ENCODE data around the gene TUBGCP2.

The TUBGCP2 gene, protein sequence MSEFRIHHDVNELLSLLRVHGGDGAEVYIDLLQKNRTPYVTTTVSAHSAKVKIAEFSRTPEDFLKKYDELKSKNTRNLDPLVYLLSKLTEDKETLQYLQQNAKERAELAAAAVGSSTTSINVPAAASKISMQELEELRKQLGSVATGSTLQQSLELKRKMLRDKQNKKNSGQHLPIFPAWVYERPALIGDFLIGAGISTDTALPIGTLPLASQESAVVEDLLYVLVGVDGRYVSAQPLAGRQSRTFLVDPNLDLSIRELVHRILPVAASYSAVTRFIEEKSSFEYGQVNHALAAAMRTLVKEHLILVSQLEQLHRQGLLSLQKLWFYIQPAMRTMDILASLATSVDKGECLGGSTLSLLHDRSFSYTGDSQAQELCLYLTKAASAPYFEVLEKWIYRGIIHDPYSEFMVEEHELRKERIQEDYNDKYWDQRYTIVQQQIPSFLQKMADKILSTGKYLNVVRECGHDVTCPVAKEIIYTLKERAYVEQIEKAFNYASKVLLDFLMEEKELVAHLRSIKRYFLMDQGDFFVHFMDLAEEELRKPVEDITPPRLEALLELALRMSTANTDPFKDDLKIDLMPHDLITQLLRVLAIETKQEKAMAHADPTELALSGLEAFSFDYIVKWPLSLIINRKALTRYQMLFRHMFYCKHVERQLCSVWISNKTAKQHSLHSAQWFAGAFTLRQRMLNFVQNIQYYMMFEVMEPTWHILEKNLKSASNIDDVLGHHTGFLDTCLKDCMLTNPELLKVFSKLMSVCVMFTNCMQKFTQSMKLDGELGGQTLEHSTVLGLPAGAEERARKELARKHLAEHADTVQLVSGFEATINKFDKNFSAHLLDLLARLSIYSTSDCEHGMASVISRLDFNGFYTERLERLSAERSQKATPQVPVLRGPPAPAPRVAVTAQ

DNA sequence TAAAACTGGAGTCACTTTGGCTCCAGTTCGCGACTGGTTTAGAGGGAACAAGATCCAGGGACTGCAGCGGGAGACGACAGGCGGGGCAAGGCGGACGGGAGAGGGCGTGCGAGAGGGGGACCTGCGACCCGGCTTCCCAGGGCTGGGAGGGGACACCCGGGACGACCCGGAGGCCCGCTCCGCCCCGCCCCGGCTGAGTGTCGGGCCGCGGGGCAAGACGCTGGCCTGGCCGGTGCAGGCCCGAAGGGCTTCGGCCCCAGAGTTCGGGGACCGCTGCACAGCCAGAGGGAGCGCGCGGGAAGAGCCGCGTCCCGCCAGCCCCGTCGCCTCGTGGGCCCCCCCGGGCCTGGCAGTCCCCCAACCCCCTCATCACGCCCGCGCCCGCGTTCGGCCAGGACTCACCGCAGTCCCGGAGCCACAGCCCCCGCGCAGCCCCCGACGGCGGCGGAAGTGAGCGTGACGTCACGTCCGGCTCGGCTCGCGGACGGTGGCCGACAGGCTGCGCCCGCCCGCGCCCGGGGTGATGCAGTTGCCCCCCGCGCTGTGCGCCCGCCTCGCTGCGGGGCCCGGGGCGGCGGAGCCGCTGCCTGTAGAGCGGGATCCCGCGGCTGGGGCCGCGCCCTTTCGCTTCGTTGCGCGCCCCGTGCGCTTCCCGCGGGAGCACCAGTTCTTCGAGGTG lies at the start of gene TUBGCP2, which contains the start of gene ZNF511:
TSS of gene TUBGCP2 (minus strand) at position 452 of the 679 bp plus-strand sequence. CDS start 5,931 bp downstream, outside the sequence.
TSS of gene ZNF511 (plus strand) at position 494 of the 679 bp plus-strand sequence. CDS start at position 524, 30 bp downstream.
- Histone ChIP-seq H3K36me3 (ENCODE audit: insufficient read depth, low read depth, low read length) (peaks cover 38% of the 10 kb centered on the region), H3K9me3 (ENCODE audit: insufficient read depth, low read depth, low read length) (no peaks in the 10 kb centered on the region), H3K4me1 (ENCODE audit: insufficient read depth, low read length) (peaks cover 3% of the 10 kb centered on the region; the same call in 1 of the 2 replicates), H3K9ac (ENCODE audit: low read depth, low read length) (peak within 1 kb of the TSS; percentile 90), H3K27me3 (ENCODE audit: insufficient read depth, low read length) (no peaks in the 10 kb centered on the region), H3K27ac (ENCODE audit: low read length) (peak within 1 kb of the TSS; percentile 93), H3K4me3 (ENCODE audit: low read length) (peak within 1 kb of the TSS; percentile 95)

DNA sequence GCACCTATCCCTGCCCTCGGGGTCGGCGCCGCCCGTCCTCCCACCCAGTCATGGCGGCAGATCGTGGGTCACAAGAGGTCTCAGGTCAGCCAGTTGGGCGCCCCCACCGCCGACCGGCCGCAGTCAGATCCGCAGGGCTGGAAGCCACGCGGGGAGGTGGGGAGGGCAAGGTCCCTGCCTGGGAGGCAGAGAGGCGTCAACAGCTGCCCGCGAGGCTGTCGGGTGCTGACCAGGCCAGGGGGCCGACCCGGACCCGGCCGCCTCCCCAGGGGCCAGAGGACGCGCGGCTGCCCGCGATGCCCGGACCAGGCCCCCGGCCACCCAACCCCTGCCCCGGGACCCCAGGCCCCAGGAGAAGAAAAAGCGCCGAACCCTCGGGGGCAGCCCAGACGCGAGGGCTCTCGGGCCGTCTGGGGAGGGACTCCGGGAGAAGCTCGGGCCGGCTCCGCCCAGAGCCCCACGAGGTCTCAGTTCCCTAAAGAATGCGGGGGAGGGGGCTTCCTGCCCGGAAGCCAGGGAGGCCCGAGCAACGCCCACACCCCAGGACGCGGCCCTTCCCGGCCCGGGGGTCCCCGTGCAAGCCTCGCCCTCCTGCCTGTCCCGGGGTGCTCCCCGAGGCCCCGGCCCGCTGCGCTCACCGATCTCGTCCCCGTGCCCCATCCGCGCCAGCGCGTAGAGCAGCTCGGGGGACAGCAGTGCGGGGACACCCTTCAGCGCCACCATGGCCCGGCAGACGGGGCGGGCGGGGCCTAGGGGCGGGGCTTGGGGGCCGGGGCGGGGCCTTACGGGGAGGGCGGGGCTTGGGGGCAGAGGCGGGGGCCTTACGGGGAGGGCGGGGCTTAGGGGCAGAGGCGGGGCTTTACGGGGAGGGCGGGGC lies 48.9 kb upstream of the TUBGCP2 start, which contains the start of gene FUOM:
TSS of gene FUOM (minus strand) at position 735 of the 877 bp plus-strand sequence. CDS start at position 723, 12 bp downstream.
- Histone ChIP-seq H3K27me3 (ENCODE audit: insufficient read depth, low read length) (peaks cover 16% of the 10 kb centered on the region), H3K36me3 (ENCODE audit: insufficient read depth, low read depth, low read length) (peaks cover 8% of the 10 kb centered on the region), H3K9ac (ENCODE audit: low read depth, low read length) (peak within 1 kb of the TSS; percentile 68; the same call in 1 of the 2 replicates), H3K9me3 (ENCODE audit: insufficient read depth, low read depth, low read length) (no peaks in the 10 kb centered on the region), H3K27ac (ENCODE audit: low read length) (no peak within 1 kb of the TSS), H3K4me3 (ENCODE audit: low read length) (peak within 1 kb of the TSS; percentile 77), H3K4me1 (ENCODE audit: insufficient read depth, low read length) (no peaks in the 10 kb centered on the region)

DNA sequence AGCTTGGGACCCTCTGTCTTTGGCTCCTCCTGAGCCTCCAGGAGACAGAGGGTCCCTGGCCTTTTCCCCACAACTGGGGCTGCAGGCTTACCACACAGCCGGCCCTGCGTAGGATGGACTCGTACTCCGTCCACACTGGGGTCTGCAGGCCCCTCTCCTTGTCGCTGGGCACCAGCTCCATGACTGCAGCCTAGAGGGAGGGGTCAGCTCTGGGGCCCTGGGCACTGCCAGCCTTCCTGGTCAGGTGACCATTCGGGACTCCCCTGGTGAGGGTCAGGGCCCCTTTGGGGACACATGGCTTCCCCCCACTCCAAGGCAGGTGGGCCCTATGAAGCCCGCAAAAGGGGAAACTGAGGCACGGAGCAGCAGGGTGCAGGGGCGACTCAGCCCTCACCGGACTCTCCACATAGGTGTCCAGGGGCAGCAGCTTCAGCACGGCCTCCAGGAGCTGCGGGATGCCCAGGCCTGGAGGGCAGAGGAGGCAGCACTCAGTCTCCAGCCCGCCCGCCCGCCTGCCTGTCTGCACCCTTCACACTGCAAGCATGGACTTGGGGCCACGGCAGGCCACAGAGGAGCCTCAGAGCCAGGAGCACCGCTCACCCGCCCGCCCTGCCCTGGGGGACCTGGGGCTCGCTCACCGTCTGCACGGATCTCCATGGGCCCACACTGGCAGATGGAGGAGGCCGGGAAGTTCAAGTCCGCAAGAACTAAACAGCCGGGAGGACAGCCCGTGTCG lies 48.0 kb upstream of the TUBGCP2 start:
- H3K27ac ChIP-seq (ENCODE audit: low read length): no peak overlapping the region
- H3K36me3 ChIP-seq (ENCODE audit: insufficient read depth, low read depth, low read length): peaks cover under 1% of the 10 kb centered on the region; the same call in 1 of the 2 replicates
- H3K9ac ChIP-seq (ENCODE audit: low read depth, low read length): peak overlapping the region; percentile 68; the same call in 1 of the 2 replicates
- H3K4me1 ChIP-seq (ENCODE audit: insufficient read depth, low read length): no peaks in the 10 kb centered on the region
- peak overlapping the region; percentile 77 for H3K4me3 ChIP-seq (ENCODE audit: low read length)
- H3K27me3 ChIP-seq (ENCODE audit: insufficient read depth, low read length): peaks cover 16% of the 10 kb centered on the region
- no peaks in the 10 kb centered on the region for H3K9me3 ChIP-seq (ENCODE audit: insufficient read depth, low read depth, low read length)

DNA sequence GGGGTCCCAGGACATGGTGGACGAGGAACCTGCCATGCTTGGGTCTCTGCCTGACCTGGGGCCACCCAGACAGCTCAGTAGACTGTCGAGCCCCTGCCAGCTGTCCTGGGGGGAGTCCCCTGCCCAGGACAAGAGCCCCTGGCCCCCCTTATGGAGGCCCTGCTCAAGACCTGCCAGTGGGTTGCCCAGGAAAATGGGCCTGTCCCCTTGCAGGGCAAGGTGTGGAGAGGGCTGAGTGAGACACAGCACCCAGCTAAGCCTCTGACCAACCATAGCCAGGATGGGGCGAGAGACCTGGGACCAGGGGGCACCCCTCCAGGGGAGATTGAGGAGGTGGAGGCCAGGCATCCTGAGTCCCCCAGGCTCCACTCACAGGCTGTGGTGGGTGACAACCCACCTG lies 47.3 kb upstream of the TUBGCP2 start:
- Histone ChIP-seq H3K4me1 (ENCODE audit: insufficient read depth, low read length) (no peaks in the 10 kb centered on the region), H3K9ac (ENCODE audit: low read depth, low read length) (no peak overlapping the region), H3K36me3 (ENCODE audit: insufficient read depth, low read depth, low read length) (no peaks in the 10 kb centered on the region), H3K27ac (ENCODE audit: low read length) (no peak overlapping the region), H3K27me3 (ENCODE audit: insufficient read depth, low read length) (peaks cover 16% of the 10 kb centered on the region), H3K4me3 (ENCODE audit: low read length) (no peak overlapping the region), H3K9me3 (ENCODE audit: insufficient read depth, low read depth, low read length) (no peaks in the 10 kb centered on the region)

DNA sequence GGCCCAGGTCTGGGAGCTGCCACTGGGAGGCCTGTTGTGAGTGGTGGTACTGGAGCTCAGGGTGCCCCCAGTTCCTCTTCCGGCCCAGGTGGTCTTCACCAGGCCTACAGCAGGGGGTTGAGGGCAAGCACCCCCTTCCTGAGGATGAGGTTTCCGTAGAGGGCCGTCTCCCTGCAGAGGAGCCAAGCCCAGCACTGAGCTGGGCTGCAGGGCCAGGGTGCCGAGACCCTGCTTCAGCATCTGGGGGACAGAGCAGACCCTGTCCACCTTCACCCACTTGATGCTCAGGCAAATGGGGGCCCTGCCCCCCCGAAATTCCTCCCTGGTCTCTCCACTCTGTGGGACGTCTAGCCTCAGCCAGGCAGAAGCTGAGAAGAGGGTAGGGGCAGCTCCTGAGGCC lies 46.6 kb upstream of the TUBGCP2 start:
- H3K27ac ChIP-seq (ENCODE audit: low read length): no peak overlapping the region
- no peaks in the 10 kb centered on the region for H3K9me3 ChIP-seq (ENCODE audit: insufficient read depth, low read depth, low read length)
- peaks cover 11% of the 10 kb centered on the region for H3K27me3 ChIP-seq (ENCODE audit: insufficient read depth, low read length)
- no peak overlapping the region for H3K4me3 ChIP-seq (ENCODE audit: low read length)
- no peaks in the 10 kb centered on the region for H3K4me1 ChIP-seq (ENCODE audit: insufficient read depth, low read length)
- no peaks in the 10 kb centered on the region for H3K36me3 ChIP-seq (ENCODE audit: insufficient read depth, low read depth, low read length)
- no peak overlapping the region for H3K9ac ChIP-seq (ENCODE audit: low read depth, low read length)

DNA sequence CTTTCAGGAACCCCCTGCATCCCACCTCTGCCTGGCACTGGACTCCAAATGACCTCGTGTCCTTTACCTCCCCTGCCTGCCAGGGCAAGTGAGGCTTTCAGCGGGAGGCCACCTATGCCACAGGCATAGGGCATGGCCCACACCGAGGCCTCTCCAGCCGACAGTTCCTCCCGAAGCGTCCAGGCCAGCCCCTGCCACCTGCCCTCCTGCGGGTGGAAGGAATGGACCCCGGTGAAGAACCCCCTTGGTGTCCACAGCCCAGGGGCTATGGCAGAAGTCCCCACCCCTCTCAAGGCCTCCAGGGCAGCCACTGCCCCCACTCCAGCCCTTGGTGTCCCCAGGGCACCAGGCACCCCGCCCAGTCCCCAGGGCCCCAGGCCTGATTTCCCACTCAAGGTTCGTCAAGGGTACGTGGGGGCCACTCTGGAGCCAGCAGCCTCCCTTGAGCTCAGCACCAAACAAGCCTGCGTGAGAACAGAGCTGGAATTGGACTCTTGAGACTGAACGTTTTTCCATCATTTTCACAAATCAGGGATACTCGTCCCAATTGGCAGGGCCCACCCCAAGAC lies 46.1 kb upstream of the TUBGCP2 start:
- Histone ChIP-seq H3K9ac (ENCODE audit: low read depth, low read length) (no peak overlapping the region), H3K27ac (ENCODE audit: low read length) (no peak overlapping the region), H3K36me3 (ENCODE audit: insufficient read depth, low read depth, low read length) (no peaks in the 10 kb centered on the region), H3K4me1 (ENCODE audit: insufficient read depth, low read length) (no peaks in the 10 kb centered on the region), H3K4me3 (ENCODE audit: low read length) (no peak overlapping the region), H3K27me3 (ENCODE audit: insufficient read depth, low read length) (peaks cover 6% of the 10 kb centered on the region), H3K9me3 (ENCODE audit: insufficient read depth, low read depth, low read length) (no peaks in the 10 kb centered on the region)

DNA sequence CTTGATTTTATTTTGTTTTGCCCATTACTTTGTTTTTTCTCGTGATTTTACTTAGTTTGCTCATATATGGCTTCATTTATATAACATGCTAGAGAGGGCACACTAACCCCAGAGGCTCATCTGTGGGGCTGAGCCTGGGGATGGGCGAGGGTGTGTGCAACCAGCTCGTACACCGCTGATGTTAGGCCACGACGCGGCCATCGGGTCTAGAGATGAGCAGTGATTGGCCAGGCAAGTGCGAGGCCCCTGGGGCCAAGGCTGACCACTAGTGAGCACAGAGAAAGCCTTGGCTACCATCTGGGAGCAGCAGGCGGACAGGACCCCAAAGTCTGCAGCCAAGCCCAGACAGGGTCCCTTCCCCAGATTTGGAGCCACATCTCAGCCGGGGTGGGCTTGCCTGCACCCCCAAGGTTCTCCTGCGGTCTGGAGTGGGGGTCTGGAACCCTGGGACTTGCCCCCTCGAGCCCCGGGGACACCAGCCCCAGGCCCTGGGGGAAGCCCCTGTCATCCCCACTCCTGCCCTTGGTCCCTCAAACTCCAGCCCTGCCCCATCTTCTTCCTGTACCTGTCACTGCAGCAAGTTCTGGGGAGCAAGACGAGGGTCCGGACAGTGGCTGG lies 45.4 kb upstream of the TUBGCP2 start:
- H3K36me3 ChIP-seq (ENCODE audit: insufficient read depth, low read depth, low read length): no peaks in the 10 kb centered on the region
- H3K4me1 ChIP-seq (ENCODE audit: insufficient read depth, low read length): no peaks in the 10 kb centered on the region
- H3K27me3 ChIP-seq (ENCODE audit: insufficient read depth, low read length): peaks cover 3% of the 10 kb centered on the region; the same call in 1 of the 2 replicates
- no peaks in the 10 kb centered on the region for H3K9me3 ChIP-seq (ENCODE audit: insufficient read depth, low read depth, low read length)
- no peak overlapping the region for H3K27ac ChIP-seq (ENCODE audit: low read length)
- no peak overlapping the region for H3K4me3 ChIP-seq (ENCODE audit: low read length)
- H3K9ac ChIP-seq (ENCODE audit: low read depth, low read length): no peak overlapping the region

DNA sequence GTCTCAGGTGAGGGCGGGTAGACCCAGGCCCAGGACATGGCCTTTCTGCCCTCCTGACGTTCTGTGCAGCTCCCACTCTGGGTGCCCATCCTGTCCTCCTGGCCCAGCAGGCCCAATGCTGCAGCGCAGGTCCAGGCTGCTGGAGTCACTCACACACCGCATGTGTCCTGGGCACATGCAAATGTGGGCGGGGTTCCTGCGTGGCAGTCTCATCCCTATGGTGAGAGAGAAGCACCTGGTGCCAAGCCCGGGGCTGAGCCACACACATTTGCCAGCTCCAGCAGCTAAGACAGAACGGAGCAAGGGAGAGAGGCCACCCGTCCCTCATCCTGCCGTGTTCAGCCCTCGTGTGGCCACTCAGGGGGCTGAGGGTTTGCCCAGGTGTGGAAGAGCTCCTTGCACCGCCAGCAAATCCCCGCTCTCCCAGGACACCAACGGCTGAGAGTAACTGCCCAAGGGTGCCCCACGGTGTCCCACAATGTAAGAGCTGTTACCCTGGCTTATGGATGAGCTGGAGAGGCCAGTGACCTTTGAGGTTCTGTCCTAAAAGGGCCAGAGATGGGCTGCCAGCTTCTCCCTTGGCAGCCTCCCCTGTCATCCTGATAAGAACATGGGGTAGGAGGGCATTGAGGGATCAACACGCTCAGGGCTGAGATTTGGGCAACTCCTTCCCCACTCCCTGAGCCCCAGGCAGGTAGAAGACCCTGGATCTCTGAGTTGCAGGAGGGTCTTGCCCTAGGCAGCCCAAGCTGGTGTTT lies 44.7 kb upstream of the TUBGCP2 start:
- Histone ChIP-seq H3K27me3 (ENCODE audit: insufficient read depth, low read length) (no peaks in the 10 kb centered on the region), H3K27ac (ENCODE audit: low read length) (no peak overlapping the region), H3K4me1 (ENCODE audit: insufficient read depth, low read length) (no peaks in the 10 kb centered on the region), H3K4me3 (ENCODE audit: low read length) (no peak overlapping the region), H3K9ac (ENCODE audit: low read depth, low read length) (no peak overlapping the region), H3K9me3 (ENCODE audit: insufficient read depth, low read depth, low read length) (no peaks in the 10 kb centered on the region), H3K36me3 (ENCODE audit: insufficient read depth, low read depth, low read length) (no peaks in the 10 kb centered on the region)
